GM12872 (cell line): ENCODE data around the gene SERTAD2.

ENCODE experiments used
- CTCF ChIP-seq: IDR thresholded peaks from 3 replicates; pipeline ENCODE4 v1.5.1; 2011; ENCODE audit warnings: low read depth, mild to moderate bottlenecking, low read length, moderate library complexity; ENCODE audit not compliant: insufficient read depth

SERTAD2 gene

GRCh38 chr2:64696636-64697035 lies 42.9 kb upstream of the SERTAD2 start:
- no peak for TF ChIP-seq CTCF

- no peak for TF ChIP-seq CTCF
These were observed 42.1 kb upstream of the SERTAD2 start for GRCh38 chr2:64695721-64696261.

GRCh38 chr2:64692401-64692800 lies 38.7 kb upstream of the SERTAD2 start:
- no peak for TF ChIP-seq CTCF

GRCh38 chr2:64688909-64689308 lies 35.2 kb upstream of the SERTAD2 start:
- no peak for TF ChIP-seq CTCF

GRCh38 chr2:64686283-64686956 lies 32.7 kb upstream of the SERTAD2 start:
- no peak for TF ChIP-seq CTCF

- no peak for TF ChIP-seq CTCF
These were observed 31.7 kb upstream of the SERTAD2 start for GRCh38 chr2:64685430-64685829.

GRCh38 chr2:64683771-64684510 lies 30.2 kb upstream of the SERTAD2 start:
- TF ChIP-seq CTCF = no peak
